ENCODE measurements around the gene NOS1AP.
"Not testable (repeated sequence)": the region's sequence is repeated elsewhere in the genome, so short reads cannot be mapped to it uniquely, and the experiment has no call there.

The NOS1AP gene

GRCh38 chr1:162417650-162418049 is 348.2 kb downstream of the NOS1AP start:
- H3K4me1 ChIP-seq (ENCODE audit: control insufficient read depth in 1 of 2, insufficient read depth in 1 of 2, low read depth in 1 of 2, low read length in 1 of 2), result peaks cover 8 to 18% of the 10 kb centered on the region in 2 experiments
- no peaks in the 10 kb centered on the region for H3K27me3 ChIP-seq
- no peaks in the 10 kb centered on the region for H3K36me3 ChIP-seq
- no peaks in the 10 kb centered on the region for H3K9me3 ChIP-seq
- TF ChIP-seq CTCF (IDR thresholded peaks at IDR 0.05), result no peak
- H3K27ac ChIP-seq, result no peak overlapping the region
- no peak overlapping the region for H3K4me3 ChIP-seq (ENCODE audit: low read depth in 1 of 2, low read length in 1 of 2)

GRCh38 chr1:162418584-162418983 is 349.1 kb downstream of the NOS1AP start:
- H3K27me3 ChIP-seq; H3K36me3 ChIP-seq; H3K9me3 ChIP-seq; H3K27ac ChIP-seq; H3K4me3 ChIP-seq (ENCODE audit: low read depth in 1 of 2, low read length in 1 of 2): not testable (repeated sequence)
- H3K4me1 ChIP-seq (ENCODE audit: control insufficient read depth in 1 of 2, insufficient read depth in 1 of 2, low read depth in 1 of 2, low read length in 1 of 2), result peaks cover 11 to 19% of the 10 kb centered on the region in 2 experiments

- H3K27ac ChIP-seq; H3K4me3 ChIP-seq (ENCODE audit: low read depth in 1 of 2, low read length in 1 of 2); H3K27me3 ChIP-seq; H3K36me3 ChIP-seq; H3K9me3 ChIP-seq: not testable (repeated sequence)
- peaks cover 10 to 14% of the 10 kb centered on the region in 2 experiments for H3K4me1 ChIP-seq (ENCODE audit: control insufficient read depth in 1 of 2, insufficient read depth in 1 of 2, low read depth in 1 of 2, low read length in 1 of 2)
Measured at GRCh38 chr1:162419450-162419931, 350.0 kb downstream of the NOS1AP start.
